ENCODE measurements around the gene CTSH. TPM values are rescaled to one million over a fixed set of nuclear protein-coding genes. Genes with fewer than 3 reads are reported as not detected.
A peak's percentile ranks its signal among the peaks of the same experiment; 100 is the strongest.
"Not testable (repeated sequence)": the region's sequence is repeated elsewhere in the genome, so short reads cannot be mapped to it uniquely, and the experiment has no call there.

The CTSH gene
- total RNA-seq, 1 donor from 2014 or later: 10.0 TPM

GRCh38 chr15:78931439-78932257 lies 13.2 kb downstream of the CTSH start:
- Mint-ChIP-seq H3K4me1 (ENCODE audit: unreplicated experiment) (peaks cover 14% of the 10 kb centered on the region), H3K36me3 (ENCODE audit: low read depth, unreplicated experiment) (peaks cover 3% of the 10 kb centered on the region), H3K27ac (ENCODE audit: unreplicated experiment) (no peak overlapping the region), H3K4me3 (ENCODE audit: unreplicated experiment) (no peak overlapping the region), H3K27me3 (ENCODE audit: unreplicated experiment) (peaks cover 19% of the 10 kb centered on the region), H3K9me3 (ENCODE audit: unreplicated experiment) (no peaks in the 10 kb centered on the region)
- no peak for TF ChIP-seq CTCF (IDR thresholded peaks at IDR 0.05; ENCODE audit: unreplicated experiment)
- DNase-seq (ENCODE audit: low spot score): no peak

GRCh38 chr15:78930577-78931388 lies 14.1 kb downstream of the CTSH start:
- DNase-seq (ENCODE audit: low spot score): no peak
- peaks cover 19% of the 10 kb centered on the region for H3K27me3 Mint-ChIP-seq (ENCODE audit: unreplicated experiment)
- peaks cover 3% of the 10 kb centered on the region for H3K36me3 Mint-ChIP-seq (ENCODE audit: low read depth, unreplicated experiment)
- H3K4me3 Mint-ChIP-seq (ENCODE audit: unreplicated experiment): no peak overlapping the region
- peaks cover 14% of the 10 kb centered on the region for H3K4me1 Mint-ChIP-seq (ENCODE audit: unreplicated experiment)
- no peak overlapping the region for H3K27ac Mint-ChIP-seq (ENCODE audit: unreplicated experiment)
- H3K9me3 Mint-ChIP-seq (ENCODE audit: unreplicated experiment): no peaks in the 10 kb centered on the region
- TF ChIP-seq CTCF (IDR thresholded peaks at IDR 0.05; ENCODE audit: unreplicated experiment): no peak

GRCh38 chr15:78929536-78930264 lies 15.1 kb downstream of the CTSH start:
- H3K4me3 Mint-ChIP-seq (ENCODE audit: unreplicated experiment): no peak overlapping the region
- H3K9me3 Mint-ChIP-seq (ENCODE audit: unreplicated experiment): no peaks in the 10 kb centered on the region
- peaks cover 21% of the 10 kb centered on the region for H3K27me3 Mint-ChIP-seq (ENCODE audit: unreplicated experiment)
- TF ChIP-seq CTCF (IDR thresholded peaks at IDR 0.05; ENCODE audit: unreplicated experiment): no peak
- H3K36me3 Mint-ChIP-seq (ENCODE audit: low read depth, unreplicated experiment): peaks cover 3% of the 10 kb centered on the region
- no peak for DNase-seq (ENCODE audit: low spot score)
- H3K27ac Mint-ChIP-seq (ENCODE audit: unreplicated experiment): no peak overlapping the region
- peaks cover 12% of the 10 kb centered on the region for H3K4me1 Mint-ChIP-seq (ENCODE audit: unreplicated experiment)

- TF ChIP-seq CTCF (IDR thresholded peaks at IDR 0.05; ENCODE audit: unreplicated experiment): no peak
- Mint-ChIP-seq H3K36me3 (ENCODE audit: low read depth, unreplicated experiment) (peaks cover 7% of the 10 kb centered on the region), H3K9me3 (ENCODE audit: unreplicated experiment) (no peaks in the 10 kb centered on the region), H3K27me3 (ENCODE audit: unreplicated experiment) (peaks cover 21% of the 10 kb centered on the region), H3K4me3 (ENCODE audit: unreplicated experiment) (no peak overlapping the region), H3K4me1 (ENCODE audit: unreplicated experiment) (peaks cover 4% of the 10 kb centered on the region), H3K27ac (ENCODE audit: unreplicated experiment) (no peak overlapping the region)
- no peak for DNase-seq (ENCODE audit: low spot score)
These were observed 16.2 kb downstream of the CTSH start for GRCh38 chr15:78928616-78929093.

- H3K9me3 Mint-ChIP-seq (ENCODE audit: unreplicated experiment); H3K4me3 Mint-ChIP-seq (ENCODE audit: unreplicated experiment); DNase-seq (ENCODE audit: low spot score); H3K4me1 Mint-ChIP-seq (ENCODE audit: unreplicated experiment); H3K36me3 Mint-ChIP-seq (ENCODE audit: low read depth, unreplicated experiment): not testable (repeated sequence)
- H3K27me3 Mint-ChIP-seq (ENCODE audit: unreplicated experiment): peaks cover 18% of the 10 kb centered on the region
- H3K27ac Mint-ChIP-seq (ENCODE audit: unreplicated experiment): peak overlapping the region; percentile 32
These were observed 16.7 kb downstream of the CTSH start for GRCh38 chr15:78928176-78928575.

Measured in endothelial cell (in vitro differentiated cells).